Parietal lobe (tissue), 2 donors: Measurements from ENCODE around the gene CNNM4. TPM values are rescaled to one million over a fixed set of nuclear protein-coding genes. Genes with fewer than 3 reads are reported as not detected.

Experiments
- small RNA-seq: library from RNA; depleted of rRNA; stranded (forward); fragments of <200 nt; gene quantifications from one replicate; pipeline ENCODE3, GENCODE V24; 2014; ENCODE audit warnings: low replicate concordance
- total RNA-seq: library from RNA; depleted of rRNA; stranded (reverse); fragments of >200 nt; gene quantifications from one replicate; pipeline ENCODE4 v1.2.3, GENCODE V29; 2014

The CNNM4 gene
- 10.6 TPM for total RNA-seq

DNA sequence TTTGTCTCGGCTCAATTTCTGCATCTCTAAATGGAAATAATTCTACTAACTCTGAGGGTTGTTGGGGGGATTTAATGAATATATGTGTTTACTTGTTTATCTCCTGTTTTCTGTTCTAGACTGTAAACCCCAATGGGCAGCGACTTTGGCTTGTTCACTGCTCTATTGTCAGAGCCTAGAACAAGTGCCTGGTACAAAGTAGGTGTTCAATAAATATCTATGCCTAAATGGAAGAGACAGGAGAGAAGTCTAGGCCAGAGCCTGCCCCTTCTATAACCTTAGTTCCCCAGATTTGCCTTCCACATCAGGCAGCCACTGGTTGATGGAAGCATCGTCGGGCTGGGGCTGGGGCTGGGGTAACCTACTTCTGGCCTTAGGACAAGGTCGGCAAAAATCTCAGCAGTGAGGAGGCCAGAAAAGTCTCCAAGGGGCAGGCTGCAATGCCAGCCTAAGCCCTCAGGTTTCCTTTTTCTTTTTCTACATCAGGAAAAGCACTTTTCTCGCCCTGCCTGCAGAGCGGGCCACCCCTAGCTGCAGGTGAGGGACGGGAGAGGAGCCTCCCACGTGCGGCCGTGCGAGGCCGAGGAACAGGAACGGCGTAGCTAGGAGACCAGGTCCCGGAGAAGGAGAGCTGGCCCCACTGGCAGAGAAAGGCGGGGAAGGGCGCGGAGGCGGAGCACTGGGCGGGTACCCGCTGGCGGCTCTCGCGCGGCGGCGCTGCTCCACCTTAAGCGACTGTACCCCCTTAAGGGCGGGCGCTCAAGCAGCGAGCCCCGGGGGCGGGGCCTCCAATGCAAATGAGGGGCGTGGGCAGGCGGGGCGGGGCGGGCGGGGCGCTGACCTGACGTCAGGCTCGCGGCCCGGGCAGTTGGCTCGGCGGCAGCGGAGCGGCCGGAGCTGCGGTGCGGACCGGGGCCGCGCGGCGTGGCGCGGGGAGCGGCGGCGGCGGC lies at the start of gene CNNM4:
CNNM4 (plus strand) TSS at position 867 of the 950 bp plus-strand sequence. CDS start 98 bp downstream, outside the sequence.

DNA sequence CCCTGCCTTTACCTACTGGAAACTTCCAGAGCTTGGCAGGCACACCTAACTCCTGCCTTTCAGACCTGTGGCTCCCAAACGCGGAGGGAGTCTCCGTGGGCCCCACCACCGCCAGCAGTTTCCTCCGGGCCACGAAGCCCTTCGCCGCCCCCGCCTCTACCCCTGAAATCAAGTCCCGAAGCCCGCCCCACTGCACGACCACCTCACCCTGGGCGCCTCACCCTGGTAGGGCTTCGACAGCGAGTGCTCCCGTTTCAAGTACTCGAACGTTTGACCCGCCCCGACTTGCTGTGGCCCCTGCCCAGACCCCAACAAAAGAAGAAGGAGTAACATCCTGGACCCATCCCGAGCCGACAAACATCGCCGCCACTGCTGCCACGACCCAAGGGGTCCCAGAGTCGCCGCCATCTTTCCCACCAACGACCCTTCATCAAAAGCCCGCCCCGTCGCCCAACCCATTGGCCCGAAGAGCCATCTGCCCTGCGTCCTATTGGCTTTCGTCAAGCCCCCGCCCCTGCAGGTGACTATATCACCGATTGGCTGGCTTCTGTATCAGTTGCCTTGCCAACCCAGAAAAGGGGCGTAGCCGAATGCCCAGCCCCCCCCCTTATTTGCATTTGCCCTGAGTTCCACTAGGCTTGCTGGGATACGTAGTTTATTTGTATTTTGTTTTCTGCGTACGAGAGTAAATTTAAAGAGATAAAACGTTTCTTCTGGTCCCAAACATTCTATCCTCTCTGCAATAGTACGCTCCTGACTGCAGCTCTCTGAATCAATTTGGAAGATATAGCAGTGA lies 20.9 kb upstream of the CNNM4 start, which contains the start of gene LMAN2L:
LMAN2L (minus strand) TSS at position 432 of the 796 bp plus-strand sequence; CDS start at position 408, 24 bp downstream.

DNA sequence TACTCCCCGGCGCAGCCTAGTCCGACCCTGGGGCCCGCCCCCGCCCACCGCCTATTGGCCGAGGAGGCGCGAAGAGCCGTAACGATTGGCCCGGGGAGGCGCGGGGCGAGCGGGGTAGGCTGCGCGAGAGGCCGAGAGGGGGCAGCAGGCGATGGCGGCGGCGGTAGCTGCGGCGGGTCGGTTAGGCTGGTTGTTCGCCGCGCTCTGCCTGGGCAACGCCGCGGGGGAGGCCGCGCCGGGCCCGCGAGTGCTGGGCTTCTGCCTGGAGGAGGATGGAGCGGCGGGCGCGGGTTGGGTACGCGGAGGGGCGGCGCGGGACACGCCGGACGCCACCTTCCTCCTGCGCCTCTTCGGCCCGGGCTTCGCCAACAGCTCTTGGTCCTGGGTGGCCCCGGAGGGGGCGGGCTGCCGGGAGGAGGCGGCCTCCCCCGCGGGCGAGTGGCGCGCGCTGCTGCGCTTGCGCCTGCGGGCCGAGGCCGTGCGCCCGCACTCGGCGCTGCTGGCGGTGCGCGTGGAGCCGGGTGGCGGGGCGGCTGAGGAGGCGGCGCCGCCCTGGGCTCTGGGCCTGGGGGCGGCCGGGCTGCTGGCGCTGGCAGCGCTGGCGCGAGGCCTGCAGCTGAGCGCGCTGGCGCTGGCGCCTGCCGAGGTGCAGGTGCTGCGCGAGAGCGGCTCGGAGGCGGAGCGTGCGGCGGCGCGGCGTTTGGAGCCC lies 55.6 kb downstream of the CNNM4 start, which contains the start of gene CNNM3:
CNNM3 (plus strand) TSS at position 142 of the 709 bp plus-strand sequence; CDS start at position 152, 10 bp downstream.

DNA sequence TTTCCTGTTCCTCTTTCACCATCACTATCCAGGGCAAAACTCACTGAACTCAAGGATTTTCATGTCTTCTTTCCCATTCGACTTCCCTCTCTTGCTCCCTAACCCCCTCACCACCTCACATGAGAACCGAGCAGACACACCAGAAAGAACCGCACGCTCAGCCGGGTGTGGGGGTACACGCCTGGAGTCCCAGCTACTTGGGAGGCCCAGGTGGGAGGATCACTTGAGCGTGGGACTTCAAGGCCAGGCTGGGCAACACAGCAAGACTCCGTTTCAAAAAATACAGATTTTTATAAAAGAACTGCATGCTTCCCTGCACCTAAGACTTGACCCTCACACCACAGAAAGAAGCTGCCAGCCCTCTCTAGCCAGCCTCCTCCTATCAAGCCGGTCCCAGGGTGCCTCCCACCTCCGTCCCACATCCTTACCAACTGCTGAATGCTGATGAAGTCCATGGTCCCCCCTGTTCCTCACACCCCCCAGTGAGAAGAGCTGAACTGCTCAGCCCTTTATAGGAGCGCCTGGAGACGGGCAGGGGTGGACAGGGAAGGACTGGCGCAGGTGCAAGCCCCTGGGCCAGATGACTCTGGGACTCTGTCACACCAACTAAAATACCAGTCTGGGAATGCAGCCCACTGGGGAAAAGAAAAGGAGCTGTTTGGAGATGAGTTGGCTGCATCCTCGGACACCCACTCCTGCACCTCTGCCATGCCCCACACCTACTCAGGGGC lies 83.0 kb downstream of the CNNM4 start, which contains the start of gene ANKRD23:
ANKRD23 (minus strand) TSS at position 484 of the 731 bp plus-strand sequence; CDS start at position 455, 29 bp downstream.

DNA sequence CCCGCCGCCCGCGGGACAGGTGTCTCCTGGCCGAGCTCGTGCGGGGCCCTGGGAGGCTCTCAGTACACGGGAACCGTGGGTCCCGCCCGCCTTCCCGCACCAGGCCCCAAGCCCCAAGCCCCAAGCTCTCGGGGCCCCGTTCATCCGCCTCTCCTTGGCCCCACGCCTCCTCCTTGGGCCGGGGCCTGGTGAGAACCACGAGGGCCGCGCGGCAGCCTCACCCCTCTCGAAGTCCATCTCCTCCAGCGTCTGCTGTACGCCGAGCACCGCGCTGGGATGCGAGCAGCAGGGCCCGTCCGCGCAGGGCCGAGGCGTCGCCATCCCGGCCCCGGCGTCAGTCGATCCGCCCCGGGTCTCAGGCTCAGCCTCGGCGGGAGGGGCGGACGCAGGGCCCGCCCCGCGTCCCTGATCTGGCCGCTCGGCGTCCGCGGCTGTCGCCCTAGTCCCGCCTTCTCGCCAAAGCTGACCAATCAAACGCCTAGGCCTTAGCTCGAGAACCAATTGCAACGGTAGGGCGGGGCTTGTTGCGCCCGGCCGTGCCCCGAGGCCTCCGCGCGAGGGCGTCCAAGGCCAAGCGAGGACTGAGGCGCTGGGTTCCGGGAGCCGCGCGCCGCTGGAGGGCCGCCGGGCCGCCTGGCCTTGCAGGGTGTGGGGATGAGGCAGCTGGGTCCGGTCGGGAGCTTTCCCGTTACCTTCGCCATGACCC lies 97.1 kb downstream of the CNNM4 start, which contains the start of gene ANKRD39:
ANKRD39 (minus strand) TSS at position 350 of the 706 bp plus-strand sequence; CDS start at position 321, 29 bp downstream.

Small RNAs within 50 kb of the gene (small RNA-seq; reads per million reads assigned to genes)
- 0.09 reads per million for gene MIR3127

Other genes starting within 250 kb of the CNNM4 start
- 2.2 TPM for gene ARID5A, start 224.2 kb upstream of the CNNM4 start, total RNA-seq
- 66.0 TPM for gene KANSL3, start 122.6 kb upstream of the CNNM4 start, total RNA-seq
- 1.6 TPM for gene FER1L5, start 118.1 kb upstream of the CNNM4 start, total RNA-seq
- gene LMAN2L, start 20.8 kb upstream of the CNNM4 start, total RNA-seq = 24.4 TPM
- gene CNNM3, start 55.4 kb downstream of the CNNM4 start, total RNA-seq = 25.7 TPM
- 10.6 TPM for gene ANKRD23, start 83.1 kb downstream of the CNNM4 start, total RNA-seq
- gene ANKRD39, start 97.1 kb downstream of the CNNM4 start, total RNA-seq = 16.3 TPM
- gene SEMA4C, start 109.2 kb downstream of the CNNM4 start, total RNA-seq = 56.3 TPM
- gene FAM178B, start 225.7 kb downstream of the CNNM4 start, total RNA-seq = not detected